Astrocyte (in vitro differentiated cells and primary cell): ENCODE results near the gene RNF7. TPM values are rescaled to one million over a fixed set of nuclear protein-coding genes. Genes with fewer than 3 reads are reported as not detected.

Experiments
- DNase-seq: peaks from one replicate; pipeline ENCODE4 v3.0.0-alpha.2; 2010; ENCODE audit warnings: low read depth
- FAIRE-seq: peaks from 2 replicates; lab custom pipeline; 2011; peaks lifted over from hg19 to GRCh38; lab: Jason Lieb, UNC
- H2AFZ ChIP-seq: 2 replicates; pipeline ENCODE4 v1.6.0; 2012; ENCODE audit warnings: low read depth, low read length, inconsistent platforms
- H3K27ac ChIP-seq: 2 replicates; pipeline ENCODE4 v1.5.1; 2011; ENCODE audit warnings: low read depth, low read length, inconsistent platforms
- H3K27me3 ChIP-seq: 2 replicates; pipeline ENCODE4 v1.6.0; 2011; ENCODE audit warnings: low read length, inconsistent platforms; ENCODE audit not compliant: insufficient read depth
- H3K36me3 ChIP-seq: 2 replicates; pipeline ENCODE4 v1.5.1; 2011; ENCODE audit warnings: low read length, inconsistent platforms; ENCODE audit not compliant: insufficient read depth
- H3K4me1 ChIP-seq: 2 replicates; pipeline ENCODE4 v1.5.1; 2011; ENCODE audit warnings: low read length, inconsistent platforms; ENCODE audit not compliant: insufficient read depth
- H3K4me2 ChIP-seq: 2 replicates; pipeline ENCODE4 v1.6.0; 2012; ENCODE audit warnings: low read length, inconsistent platforms
- H3K4me3 ChIP-seq: 2 replicates; pipeline ENCODE4 v1.5.1; 2011; ENCODE audit warnings: low read depth, mild to moderate bottlenecking, low read length, inconsistent platforms; ENCODE audit not compliant: insufficient read depth
- H3K79me2 ChIP-seq: 2 replicates; pipeline ENCODE4 v1.6.0; 2012; ENCODE audit warnings: mild to moderate bottlenecking, low read length, inconsistent platforms; ENCODE audit not compliant: insufficient read depth
- H3K9ac ChIP-seq: 2 replicates; pipeline ENCODE4 v1.6.0; 2012; ENCODE audit warnings: mild to moderate bottlenecking, low read length, inconsistent platforms
- H3K9me3 ChIP-seq: 2 replicates; pipeline ENCODE4 v1.5.1; 2012; ENCODE audit warnings: low read depth, mild to moderate bottlenecking, low read length, inconsistent platforms; ENCODE audit not compliant: insufficient read depth
- H4K20me1 ChIP-seq: 2 replicates; pipeline ENCODE4 v1.6.0; 2012; ENCODE audit warnings: low read length, inconsistent platforms; ENCODE audit not compliant: insufficient read depth
- H3K27ac Mint-ChIP-seq: one replicate; pipeline ENCODE4 v1.8.0; 2021; ENCODE audit warnings: mild to moderate bottlenecking, mixed read lengths; ENCODE audit not compliant: unreplicated experiment
- H3K27me3 Mint-ChIP-seq: one replicate; pipeline ENCODE4 v1.8.0; 2021; ENCODE audit warnings: low read depth, mixed read lengths; ENCODE audit not compliant: unreplicated experiment
- H3K36me3 Mint-ChIP-seq: one replicate; pipeline ENCODE4 v1.8.0; 2021; ENCODE audit warnings: low read depth, mixed read lengths; ENCODE audit not compliant: unreplicated experiment
- H3K4me1 Mint-ChIP-seq: one replicate; pipeline ENCODE4 v1.8.0; 2021; ENCODE audit warnings: low read depth, mixed read lengths; ENCODE audit not compliant: unreplicated experiment
- H3K4me3 Mint-ChIP-seq: one replicate; pipeline ENCODE4 v1.8.0; 2021; ENCODE audit warnings: mild to moderate bottlenecking, moderate library complexity, mixed read lengths; ENCODE audit not compliant: unreplicated experiment
- H3K9me3 Mint-ChIP-seq: one replicate; pipeline ENCODE4 v1.8.0; 2021; ENCODE audit warnings: mild to moderate bottlenecking, mixed read lengths; ENCODE audit not compliant: unreplicated experiment
- EZH2 ChIP-seq: IDR thresholded peaks from 2 replicates; pipeline ENCODE4 v1.6.1; 2012; ENCODE audit warnings: mild to moderate bottlenecking, low read length, inconsistent platforms; ENCODE audit not compliant: insufficient read depth
- total RNA-seq: library from RNA; stranded (reverse); gene quantifications from 2 replicates; pipeline ENCODE4 v1.2.1, GENCODE V29; 2021
- TF ChIP-seq, protein P1 (sequence below): IDR thresholded peaks from 2 replicates; pipeline ENCODE4 v1.5.1; 2011; ENCODE audit warnings: low read depth, mild to moderate bottlenecking, inconsistent platforms, low read length, moderate library complexity; ENCODE audit not compliant: insufficient read depth

The RNF7 gene
- total RNA-seq, 1 donor from 2014 or later, result 168 TPM

DNA sequence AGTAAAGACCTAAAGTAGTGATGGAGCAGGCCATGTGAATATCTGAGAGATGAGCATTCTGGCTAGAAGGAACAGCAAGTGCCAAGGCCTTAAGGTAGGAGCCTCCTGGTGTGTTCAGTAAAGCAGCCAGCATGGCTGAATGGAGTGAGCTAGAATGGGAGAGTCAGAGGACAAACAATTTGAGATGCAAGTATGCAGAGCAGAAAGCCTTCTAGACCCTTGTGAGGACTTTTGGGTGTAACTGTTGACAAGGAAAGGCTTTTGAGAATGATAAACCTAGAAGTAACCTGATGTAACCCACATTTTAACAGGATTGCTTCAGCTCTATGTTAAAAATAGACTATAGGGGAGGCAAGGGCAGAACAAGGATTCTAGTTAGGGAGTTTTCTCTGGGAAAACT is 14.8 kb upstream of the RNF7 start:
- Mint-ChIP-seq H3K9me3 (no peaks in the 10 kb centered on the region), H3K4me3 (no peak overlapping the region), H3K27me3 (no peaks in the 10 kb centered on the region), H3K4me1 (no peaks in the 10 kb centered on the region), H3K27ac (no peak overlapping the region), H3K36me3 (peaks cover 5% of the 10 kb centered on the region)
- Histone ChIP-seq H2AFZ (no peak overlapping the region), H3K27ac (no peak overlapping the region), H3K36me3 (no peaks in the 10 kb centered on the region), H3K4me3 (no peak overlapping the region), H4K20me1 (no peaks in the 10 kb centered on the region), H3K4me1 (no peaks in the 10 kb centered on the region), H3K4me2 (no peak overlapping the region), H3K9ac (no peak overlapping the region), H3K79me2 (no peaks in the 10 kb centered on the region), H3K9me3 (no peaks in the 10 kb centered on the region), H3K27me3 (no peaks in the 10 kb centered on the region)
- DNase-seq, result no peak
- TF ChIP-seq, protein P1, sequence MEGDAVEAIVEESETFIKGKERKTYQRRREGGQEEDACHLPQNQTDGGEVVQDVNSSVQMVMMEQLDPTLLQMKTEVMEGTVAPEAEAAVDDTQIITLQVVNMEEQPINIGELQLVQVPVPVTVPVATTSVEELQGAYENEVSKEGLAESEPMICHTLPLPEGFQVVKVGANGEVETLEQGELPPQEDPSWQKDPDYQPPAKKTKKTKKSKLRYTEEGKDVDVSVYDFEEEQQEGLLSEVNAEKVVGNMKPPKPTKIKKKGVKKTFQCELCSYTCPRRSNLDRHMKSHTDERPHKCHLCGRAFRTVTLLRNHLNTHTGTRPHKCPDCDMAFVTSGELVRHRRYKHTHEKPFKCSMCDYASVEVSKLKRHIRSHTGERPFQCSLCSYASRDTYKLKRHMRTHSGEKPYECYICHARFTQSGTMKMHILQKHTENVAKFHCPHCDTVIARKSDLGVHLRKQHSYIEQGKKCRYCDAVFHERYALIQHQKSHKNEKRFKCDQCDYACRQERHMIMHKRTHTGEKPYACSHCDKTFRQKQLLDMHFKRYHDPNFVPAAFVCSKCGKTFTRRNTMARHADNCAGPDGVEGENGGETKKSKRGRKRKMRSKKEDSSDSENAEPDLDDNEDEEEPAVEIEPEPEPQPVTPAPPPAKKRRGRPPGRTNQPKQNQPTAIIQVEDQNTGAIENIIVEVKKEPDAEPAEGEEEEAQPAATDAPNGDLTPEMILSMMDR, result no peak
- TF ChIP-seq EZH2, result no peak
- FAIRE-seq, result no peak

DNA sequence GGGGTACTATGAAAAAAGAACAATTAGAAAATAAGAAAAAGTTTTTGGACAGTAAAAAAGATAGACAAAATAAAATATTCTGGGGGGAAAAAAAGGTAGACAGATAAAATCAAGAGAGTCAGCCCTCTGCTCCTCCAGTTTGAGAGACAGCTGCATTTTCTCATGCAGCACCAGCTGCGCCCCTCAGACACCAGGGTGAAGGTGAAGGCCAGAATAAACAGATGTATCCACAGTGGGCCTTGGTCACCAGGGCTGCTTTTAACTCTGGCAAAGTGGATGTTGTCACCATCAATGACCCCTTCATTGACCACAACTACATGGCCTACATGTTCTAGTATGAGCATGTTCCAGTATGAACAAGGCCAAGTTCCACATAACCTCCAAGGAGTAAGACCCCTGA is 13.9 kb upstream of the RNF7 start:
- Histone ChIP-seq H3K9me3 (no peaks in the 10 kb centered on the region), H4K20me1 (no peaks in the 10 kb centered on the region), H3K27me3 (no peaks in the 10 kb centered on the region), H3K79me2 (no peaks in the 10 kb centered on the region), H3K27ac (no peak overlapping the region), H3K4me2 (no peak overlapping the region), H2AFZ (no peak overlapping the region), H3K4me1 (no peaks in the 10 kb centered on the region), H3K9ac (no peak overlapping the region), H3K36me3 (no peaks in the 10 kb centered on the region), H3K4me3 (no peak overlapping the region)
- TF ChIP-seq, protein P1, result no peak
- TF ChIP-seq EZH2, result no peak
- no peak overlapping the region for H3K27ac Mint-ChIP-seq
- H3K4me3 Mint-ChIP-seq, result no peak overlapping the region
- peaks cover 3% of the 10 kb centered on the region for H3K36me3 Mint-ChIP-seq
- H3K4me1 Mint-ChIP-seq, result no peaks in the 10 kb centered on the region
- FAIRE-seq (no peak), DNase-seq (no peak)
- H3K9me3 Mint-ChIP-seq, result no peaks in the 10 kb centered on the region
- no peaks in the 10 kb centered on the region for H3K27me3 Mint-ChIP-seq

DNA sequence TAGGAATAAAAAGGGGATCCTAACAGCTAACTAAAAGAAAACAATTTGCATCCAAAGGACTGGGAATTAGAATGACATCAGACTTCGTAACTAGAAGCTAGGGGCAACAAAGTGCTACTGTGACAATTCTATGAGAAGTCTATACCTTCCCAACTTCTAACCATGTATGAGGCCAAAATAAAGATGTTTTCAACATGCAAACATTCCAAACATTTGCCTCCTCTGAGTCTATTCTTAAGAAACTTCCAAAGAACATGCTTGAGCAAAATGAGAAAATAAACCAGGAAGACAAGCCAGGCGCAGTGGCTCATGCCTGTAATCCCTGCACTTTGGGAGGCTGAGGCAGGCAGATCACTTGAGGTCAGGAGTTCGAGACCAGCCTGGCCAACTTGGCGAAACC is 13.1 kb upstream of the RNF7 start:
- Mint-ChIP-seq H3K4me3 (no peak overlapping the region), H3K4me1 (no peaks in the 10 kb centered on the region), H3K36me3 (no peaks in the 10 kb centered on the region), H3K27ac (no peak overlapping the region), H3K9me3 (no peaks in the 10 kb centered on the region), H3K27me3 (no peaks in the 10 kb centered on the region)
- no peak for DNase-seq
- Histone ChIP-seq H3K4me3 (no peak overlapping the region), H3K27ac (no peak overlapping the region), H3K79me2 (no peaks in the 10 kb centered on the region), H3K4me2 (no peak overlapping the region), H3K27me3 (no peaks in the 10 kb centered on the region), H3K9me3 (no peaks in the 10 kb centered on the region), H4K20me1 (no peaks in the 10 kb centered on the region), H3K4me1 (no peaks in the 10 kb centered on the region), H3K36me3 (no peaks in the 10 kb centered on the region), H2AFZ (no peak overlapping the region), H3K9ac (no peak overlapping the region)
- TF ChIP-seq EZH2, result no peak
- TF ChIP-seq, protein P1, result no peak
- FAIRE-seq, result no peak
